ACHN (cell line): ENCODE measurements around the gene DDX5.

ENCODE experiments used
- DNase-seq: peaks from one replicate; pipeline ENCODE4 v3.0.0-alpha.2; 2015
- in situ Hi-C: cut with HindIII; loops from 2 replicates; pipeline ENCODE4 v1.10.0; 2017; ENCODE audit warnings: low sequenced_read_pairs, low pct_ligation_motif_present, low pct_unique_long_range_greater_than_20kb

DDX5 gene

GRCh38 chr17:64515829-64516228, 9.7 kb upstream of the DDX5 start:
- in situ Hi-C loops: no loop called here

GRCh38 chr17:64515419-64515818, 9.3 kb upstream of the DDX5 start:
- no peak for DNase-seq
- in situ Hi-C loops: no loop called here

More at GRCh38 chr17:64515829-64516228, 9.7 kb upstream of the DDX5 start:
- DNase-seq: no peak

DNA sequence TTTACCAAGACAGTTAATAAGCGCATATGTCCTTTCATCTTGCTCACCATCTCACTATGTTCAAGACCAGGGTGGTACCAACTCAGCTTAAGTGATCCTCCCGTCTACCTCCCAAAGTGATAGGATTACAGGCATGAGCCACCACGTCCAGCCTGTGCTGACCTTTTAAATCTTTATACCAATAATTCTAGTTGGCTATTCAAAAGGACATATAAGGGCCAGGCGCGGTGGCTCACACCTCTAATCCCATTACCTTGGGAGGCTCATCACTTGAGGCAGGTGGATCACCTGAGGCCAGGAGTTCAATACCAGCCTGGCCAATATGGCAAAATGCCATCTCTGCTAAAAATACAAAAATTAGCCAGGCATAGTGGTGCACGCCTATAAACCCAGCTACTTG, 3.1 kb upstream of the DDX5 start:
- DNase-seq: no peak
- in situ Hi-C loops: no loop called here

DNA sequence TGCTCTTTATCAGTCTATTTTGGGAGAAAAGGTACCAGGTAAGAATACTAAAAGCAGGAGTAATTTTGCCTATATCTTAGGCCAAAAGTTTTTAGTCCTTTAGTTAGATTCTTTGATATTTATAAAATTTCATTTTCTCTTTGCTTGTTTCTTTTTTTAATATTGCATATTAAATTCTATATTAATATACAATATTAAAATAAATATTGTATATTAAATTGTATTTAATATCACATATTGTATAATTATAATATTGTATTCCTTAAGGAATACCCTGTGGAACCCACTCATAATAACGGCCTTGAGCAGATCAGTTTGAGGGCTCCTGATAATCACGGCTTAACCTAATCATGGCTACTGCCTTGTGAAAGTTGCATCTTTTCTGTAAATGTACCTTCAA, 2.6 kb upstream of the DDX5 start:
- in situ Hi-C loops: no loop called here
- DNase-seq: no peak

DNA sequence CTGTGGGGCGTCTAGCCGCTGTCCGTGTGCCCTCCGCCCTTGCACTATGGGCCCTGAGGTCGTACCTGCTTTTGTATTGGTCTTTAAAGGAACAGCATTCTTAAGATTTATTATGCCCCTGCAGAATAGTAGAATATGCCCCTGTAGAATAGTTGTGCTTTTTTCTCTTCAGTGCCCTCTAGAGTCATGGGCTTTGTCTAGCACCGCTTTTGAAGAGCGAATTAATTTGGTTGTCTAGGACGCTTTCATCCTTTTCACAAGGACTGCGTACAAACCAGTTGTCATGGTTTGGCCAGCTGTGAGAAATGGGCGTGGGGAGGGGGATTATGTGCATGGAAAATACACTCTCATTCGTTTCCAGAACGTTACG, 1.3 kb upstream of the DDX5 start:
- DNase-seq: peak; percentile 83
- in situ Hi-C loops: no loop called here

DNA sequence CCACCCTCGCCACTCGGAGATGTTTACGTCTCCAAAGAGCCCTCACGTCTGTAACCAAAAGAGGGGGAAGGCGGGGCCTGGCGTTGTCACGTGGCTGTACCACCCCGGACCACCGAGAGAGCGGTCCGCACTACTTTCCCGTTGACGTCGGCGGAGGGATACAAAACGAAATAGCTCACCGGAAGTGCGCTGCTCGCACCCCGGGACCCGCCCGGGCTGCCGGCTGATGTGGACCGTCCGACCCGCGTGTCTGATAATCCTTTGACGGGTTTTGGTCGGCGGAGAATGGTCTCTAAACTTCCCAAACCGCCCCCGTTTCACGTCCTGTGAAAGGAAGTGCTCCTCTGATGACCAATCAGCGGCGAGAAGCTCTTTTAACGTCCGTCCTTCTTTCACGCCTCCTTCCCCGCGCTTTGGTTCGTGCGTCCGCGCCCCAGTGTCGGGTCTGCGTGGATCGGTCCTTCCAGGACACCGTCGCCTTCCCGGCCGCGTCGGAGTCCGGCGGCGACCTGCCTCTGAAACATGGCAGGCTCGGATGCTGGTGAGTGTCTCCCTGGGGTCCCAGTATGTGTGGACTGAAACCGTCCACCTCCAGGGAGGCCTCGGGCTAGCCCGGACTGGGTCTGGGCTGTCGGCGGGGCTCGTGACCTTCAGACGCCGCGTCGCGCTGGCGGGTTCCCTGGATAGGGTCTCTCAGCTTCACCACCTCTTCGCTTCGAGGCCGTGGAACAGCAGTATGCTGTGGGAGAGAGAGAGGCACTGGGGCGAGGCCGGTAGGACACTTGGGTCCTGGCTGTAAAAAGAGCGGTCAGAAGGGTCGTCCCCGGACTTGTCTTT, 705 bp upstream of the DDX5 start, which contains the start of gene CEP95:
Gene CEP95 (plus strand): TSS at position 402 of the 837 bp plus-strand sequence. CDS start 121 bp downstream, at position 523.
- in situ Hi-C loops: no loop called here
- peak; percentile 95 for DNase-seq

DNA sequence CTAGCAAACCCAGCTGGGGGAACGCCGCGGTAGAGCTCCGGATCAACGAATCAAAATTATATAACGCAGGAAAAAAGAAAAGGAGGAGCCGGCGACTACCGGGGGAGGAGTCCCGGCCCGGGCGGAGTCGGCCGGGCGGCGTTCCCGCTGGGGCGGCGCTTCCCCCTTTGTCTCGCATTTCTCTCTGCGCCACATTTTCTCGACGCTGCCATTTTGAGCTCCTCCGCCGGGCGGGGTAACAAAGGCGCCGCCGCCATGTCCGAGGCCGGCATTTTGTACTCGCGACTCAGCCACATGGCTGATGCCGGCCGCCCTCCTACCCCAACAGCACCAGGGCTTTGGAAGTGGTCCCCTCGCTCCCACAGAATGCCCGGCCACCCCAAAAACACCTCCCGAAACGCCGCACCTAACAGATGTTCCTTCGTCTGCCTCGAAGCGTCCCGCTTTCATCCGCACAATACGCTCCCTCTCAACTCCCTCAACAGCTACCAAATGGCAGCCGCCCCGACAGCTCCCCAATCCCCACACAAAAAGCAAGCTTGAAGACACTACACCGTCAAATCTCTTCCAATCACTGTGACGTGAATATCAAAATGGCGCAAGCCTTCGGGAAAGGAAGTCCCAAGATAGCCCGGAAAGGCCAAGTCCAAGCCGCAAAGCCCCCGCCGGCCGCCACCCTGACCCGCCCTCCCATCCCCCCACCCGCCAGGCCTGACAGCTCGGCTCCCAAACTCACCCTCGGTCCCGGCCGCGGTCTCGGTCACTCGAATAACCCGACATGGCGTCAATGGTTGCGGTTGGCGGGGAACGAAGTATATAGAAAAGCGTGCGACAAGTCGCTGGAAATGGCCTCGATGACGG, 519 bp downstream of the DDX5 start:
- in situ Hi-C loops: no loop called here
- peak; percentile 87 for DNase-seq

GRCh38 chr17:64504769-64505339, 1.2 kb downstream of the DDX5 start:
- peak; percentile 42 for DNase-seq

DNA sequence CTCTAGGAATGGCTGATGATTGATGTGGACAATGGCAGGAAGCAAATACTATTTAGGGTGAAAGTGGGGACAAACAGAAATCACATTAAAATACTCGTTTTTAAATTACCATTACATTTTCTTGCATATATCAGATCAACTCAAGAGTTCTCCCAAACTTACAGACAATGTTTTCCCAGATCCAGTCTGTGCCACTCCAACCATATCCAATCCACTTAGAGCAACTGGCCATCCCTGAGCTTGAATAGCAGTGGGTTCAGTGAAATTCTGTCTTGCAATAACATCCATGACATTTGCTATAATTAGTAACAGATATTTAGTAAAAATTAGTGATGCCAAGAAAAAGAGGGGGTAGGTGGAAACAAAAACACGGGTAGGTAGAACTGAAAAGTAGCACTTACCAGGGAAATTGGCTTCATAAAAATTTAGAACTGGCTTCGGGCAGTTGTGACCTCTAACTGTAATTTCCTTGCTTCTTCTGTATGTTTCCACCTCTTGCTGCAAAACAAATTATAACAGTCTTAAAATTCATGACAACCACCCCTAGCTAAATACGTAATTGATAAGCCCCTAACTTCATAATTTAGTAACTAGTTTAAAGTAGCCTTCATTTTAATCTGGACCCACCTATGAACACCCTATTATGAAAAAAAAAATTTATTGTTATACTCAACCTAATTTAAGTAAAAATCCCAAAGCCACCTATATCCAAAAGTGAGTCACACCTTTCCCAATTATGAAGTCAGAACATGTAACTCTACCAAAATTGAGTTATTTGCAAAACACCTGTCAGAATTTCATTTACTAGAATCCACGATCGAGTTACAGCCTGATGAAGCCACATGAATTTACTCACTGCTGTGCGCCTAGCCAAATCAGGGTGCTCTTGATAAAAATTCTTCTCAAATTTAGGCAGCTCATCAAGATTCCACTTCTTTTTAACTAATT, 2.0 kb downstream of the DDX5 start:
- in situ Hi-C loops: no loop called here

More at GRCh38 chr17:64504769-64505339, 1.2 kb downstream of the DDX5 start:
- in situ Hi-C loops: no loop called here

DNA sequence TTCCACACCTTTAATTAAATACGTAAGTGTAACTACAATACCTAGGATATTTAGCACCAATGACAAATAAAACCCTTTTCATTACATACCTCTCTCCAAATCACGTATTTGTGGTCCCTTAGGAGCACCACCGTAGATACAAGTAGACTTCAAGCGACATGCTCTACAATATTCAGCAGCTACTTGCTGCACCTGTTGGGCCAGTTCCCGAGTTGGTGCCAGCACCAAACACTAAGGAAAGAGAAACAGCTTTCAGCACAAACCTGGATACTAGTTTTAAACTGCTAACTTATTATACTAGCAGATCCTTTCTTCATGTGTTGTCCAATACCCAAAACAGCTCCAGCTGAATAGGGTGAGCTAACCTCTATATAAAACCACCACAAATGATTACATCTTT, 2.7 kb downstream of the DDX5 start:
- DNase-seq: no peak
- in situ Hi-C loops: no loop called here

More for the DNA sequence above, 2.0 kb downstream of the DDX5 start:
- no peak for DNase-seq

- no peak for DNase-seq
- in situ Hi-C loops: no loop called here
These were observed 3.3 kb downstream of the DDX5 start for GRCh38 chr17:64502809-64503208.

GRCh38 chr17:64502021-64502420, 4.1 kb downstream of the DDX5 start:
- in situ Hi-C loops: no loop called here

DNA sequence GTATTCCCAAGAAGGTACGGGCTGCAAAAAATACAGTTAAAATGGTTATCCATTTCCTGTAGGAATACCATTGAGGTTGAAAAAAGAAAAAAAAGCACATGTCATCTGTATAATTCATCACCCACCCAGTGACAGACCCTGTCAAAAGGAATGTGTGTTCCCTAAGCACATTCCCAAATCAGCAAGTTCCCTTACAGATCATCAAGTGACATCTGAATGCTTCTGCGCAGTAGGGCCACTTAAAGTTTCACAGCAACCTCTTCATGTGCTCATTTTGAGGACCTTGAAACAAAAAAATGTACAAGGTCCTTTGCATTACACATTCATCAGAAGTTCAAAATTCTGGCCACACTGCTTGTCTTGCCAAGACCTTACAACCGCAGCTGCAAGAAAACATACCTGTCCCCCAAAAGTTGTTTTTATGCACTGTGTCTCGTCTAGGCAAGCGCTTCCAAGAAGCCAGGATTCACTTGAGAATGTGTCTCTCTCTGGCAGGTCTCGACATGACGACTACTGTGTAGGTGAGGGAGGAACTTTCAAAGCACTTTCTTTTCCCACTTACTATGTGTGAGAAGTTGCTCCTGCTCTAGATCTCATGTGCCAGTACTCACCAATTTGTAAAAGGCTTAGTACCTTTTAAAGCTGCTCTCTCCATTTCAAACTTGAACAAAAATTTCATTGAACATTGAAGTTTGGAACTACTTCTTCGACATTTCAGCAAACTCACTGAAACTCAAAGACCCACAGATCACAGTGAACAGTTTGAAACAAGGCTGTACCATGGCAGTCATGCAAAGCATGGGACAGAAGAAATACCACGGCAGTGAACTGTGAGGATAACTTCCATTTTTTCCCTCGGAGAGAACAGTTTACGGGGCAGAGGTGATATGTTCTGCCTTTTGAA, 5.0 kb downstream of the DDX5 start:
- DNase-seq: peak; percentile 21
- in situ Hi-C loops: no loop called here

More at GRCh38 chr17:64502021-64502420, 4.1 kb downstream of the DDX5 start:
- DNase-seq: no peak

- DNase-seq: no peak
- in situ Hi-C loops: no loop called here
These were observed 5.6 kb downstream of the DDX5 start for GRCh38 chr17:64500487-64500859.

GRCh38 chr17:64499805-64500486, 6.1 kb downstream of the DDX5 start:
- DNase-seq: peak; percentile 34
- in situ Hi-C loops: no loop called here

- DNase-seq: peak; percentile 38
- in situ Hi-C loops: no loop called here
These were observed 7.5 kb downstream of the DDX5 start for GRCh38 chr17:64498308-64499203.
